HEK293 (cell line): ENCODE results near the gene AIG1.

ENCODE experiments used
- GLI2 ChIP-seq: fragments of 450-650 bp; formaldehyde crosslinking; IDR thresholded peaks from 2 replicates; pipeline ENCODE4; 2017; ENCODE audit warnings: missing biosample characterization, missing genetic modification characterization, low read depth, borderline replicate concordance
- GLI4 ChIP-seq: fragments of 450-650 bp; formaldehyde crosslinking; IDR thresholded peaks from 2 replicates; pipeline ENCODE4 v1.5.1; 2016; ENCODE audit warnings: missing biosample characterization, missing genetic modification characterization
- HOXC10 ChIP-seq: sonication (generic); formaldehyde crosslinking; IDR thresholded peaks from 2 replicates; pipeline ENCODE4 v1.8.1; 2023; ENCODE audit warnings: mild to moderate bottlenecking, missing genetic modification reagents
- IKZF3 ChIP-seq: fragments of 450-650 bp; IDR thresholded peaks from 2 replicates; pipeline ENCODE4 v1.5.0; 2018; ENCODE audit warnings: missing biosample characterization, mild to moderate bottlenecking, missing genetic modification characterization, moderate library complexity
- SP7 ChIP-seq: fragments of 450-650 bp; formaldehyde crosslinking; IDR thresholded peaks from 2 replicates; pipeline ENCODE4 v1.5.1; 2016; ENCODE audit warnings: missing biosample characterization, missing genetic modification characterization
- WT1 ChIP-seq: fragments of 450-650 bp; formaldehyde crosslinking; IDR thresholded peaks from 2 replicates; pipeline ENCODE4 v1.5.1; 2016; ENCODE audit warnings: missing biosample characterization, missing genetic modification characterization
- ZBTB20 ChIP-seq: fragments of 450-650 bp; formaldehyde crosslinking; IDR thresholded peaks from 2 replicates; pipeline ENCODE4 v1.5.1; 2016; ENCODE audit warnings: missing biosample characterization, missing genetic modification characterization
- ZBTB48 ChIP-seq: fragments of 450-650 bp; formaldehyde crosslinking; IDR thresholded peaks from 2 replicates; pipeline ENCODE4 v1.5.1; 2016; ENCODE audit warnings: missing biosample characterization, missing genetic modification characterization
- ZNF112 ChIP-seq: fragments of 450-650 bp; formaldehyde crosslinking; IDR thresholded peaks from 2 replicates; pipeline ENCODE4 v1.5.0; 2017; ENCODE audit warnings: missing biosample characterization, missing genetic modification characterization
- ZNF121 ChIP-seq: fragments of 450-650 bp; formaldehyde crosslinking; IDR thresholded peaks from 2 replicates; pipeline ENCODE4 v1.5.1; 2016; ENCODE audit warnings: missing biosample characterization, missing genetic modification characterization
- ZNF132 ChIP-seq: fragments of 450-650 bp; formaldehyde crosslinking; IDR thresholded peaks from 2 replicates; pipeline ENCODE4 v1.5.1; 2017; ENCODE audit warnings: missing biosample characterization, missing genetic modification characterization, borderline replicate concordance
- ZNF221 ChIP-seq: fragments of 450-650 bp; formaldehyde crosslinking; IDR thresholded peaks from 2 replicates; pipeline ENCODE4 v1.5.1; 2017; ENCODE audit warnings: missing biosample characterization, missing genetic modification characterization, borderline replicate concordance
- ZNF274 ChIP-seq, 2 experiments: fragments of 200-500 bp in 1 of 2; fragments of 450-650 bp in 1 of 2; sonication (Bioruptor generic) in 1 of 2; formaldehyde crosslinking in 1 of 2; IDR thresholded peaks; 2 replicates each; pipeline versions ENCODE4 v1.5.1 to v1.6.1; 2014 to 2016; ENCODE audit warnings: borderline replicate concordance in 1 of 2, inconsistent platforms in 1 of 2, low read length in 1 of 2, missing biosample characterization in 1 of 2, missing genetic modification characterization in 1 of 2
- ZNF302 ChIP-seq: fragments of 450-650 bp; formaldehyde crosslinking; IDR thresholded peaks from 2 replicates; pipeline ENCODE4 v1.5.1; 2016; ENCODE audit warnings: missing biosample characterization, missing genetic modification characterization, low read depth
- ZNF335 ChIP-seq: fragments of 450-650 bp; formaldehyde crosslinking; conservative IDR thresholded peaks from 2 replicates; pipeline ENCODE4 v1.5.1; 2016; ENCODE audit warnings: missing biosample characterization, missing genetic modification characterization
- ZNF341 ChIP-seq: fragments of 450-650 bp; formaldehyde crosslinking; IDR thresholded peaks from 2 replicates; pipeline ENCODE4; 2016; ENCODE audit warnings: low read depth, missing biosample characterization, missing genetic modification characterization
- ZNF37A ChIP-seq: fragments of 450-650 bp; IDR thresholded peaks from 2 replicates; pipeline ENCODE4 v1.5.1; 2018; ENCODE audit warnings: missing biosample characterization, missing genetic modification characterization
- ZNF391 ChIP-seq: fragments of 450-650 bp; formaldehyde crosslinking; IDR thresholded peaks from 2 replicates; pipeline ENCODE4 v1.5.1; 2016; ENCODE audit warnings: low read depth, missing biosample characterization, missing genetic modification characterization, borderline replicate concordance
- ZNF423 ChIP-seq: fragments of 450-650 bp; formaldehyde crosslinking; IDR thresholded peaks from 2 replicates; pipeline ENCODE4 v1.5.1; 2016; ENCODE audit warnings: missing biosample characterization, missing genetic modification characterization
- ZNF510 ChIP-seq: fragments of 450-650 bp; formaldehyde crosslinking; IDR thresholded peaks from 2 replicates; pipeline ENCODE4 v1.5.1; 2018; ENCODE audit warnings: mild to moderate bottlenecking, missing genetic modification characterization, missing biosample characterization; ENCODE audit not compliant: insufficient replicate concordance
- ZNF514 ChIP-seq: fragments of 450-650 bp; formaldehyde crosslinking; IDR thresholded peaks from 2 replicates; pipeline ENCODE4 v1.5.1; 2016; ENCODE audit warnings: missing biosample characterization, missing genetic modification characterization
- ZNF544 ChIP-seq: fragments of 450-650 bp; formaldehyde crosslinking; IDR thresholded peaks from 2 replicates; pipeline ENCODE4 v1.5.0; 2017; ENCODE audit warnings: missing biosample characterization, missing genetic modification characterization
- ZNF548 ChIP-seq: fragments of 450-650 bp; formaldehyde crosslinking; IDR thresholded peaks from 2 replicates; pipeline ENCODE4 v1.5.1; 2016; ENCODE audit warnings: missing biosample characterization, missing genetic modification characterization
- ZNF560 ChIP-seq: fragments of 450-650 bp; formaldehyde crosslinking; IDR thresholded peaks from 2 replicates; pipeline ENCODE4 v1.5.1; 2017; ENCODE audit warnings: missing biosample characterization, missing genetic modification characterization, borderline replicate concordance
- ZNF561 ChIP-seq: fragments of 450-650 bp; IDR thresholded peaks from 2 replicates; pipeline ENCODE4 v1.5.1; 2018; ENCODE audit warnings: missing biosample characterization, missing genetic modification characterization, borderline replicate concordance
- ZNF596 ChIP-seq: fragments of 450-650 bp; IDR thresholded peaks from 2 replicates; pipeline ENCODE4 v1.5.0; 2018; ENCODE audit warnings: missing biosample characterization, mild to moderate bottlenecking, missing genetic modification characterization, moderate library complexity
- ZNF629 ChIP-seq: fragments of 450-650 bp; formaldehyde crosslinking; IDR thresholded peaks from 2 replicates; pipeline ENCODE4 v1.5.1; 2017; ENCODE audit warnings: missing biosample characterization, missing genetic modification characterization
- ZNF670 ChIP-seq: fragments of 450-650 bp; formaldehyde crosslinking; IDR thresholded peaks from 2 replicates; pipeline ENCODE4 v1.5.1; 2016; ENCODE audit warnings: missing biosample characterization, missing genetic modification characterization, low read depth
- ZNF776 ChIP-seq: fragments of 450-650 bp; formaldehyde crosslinking; IDR thresholded peaks from 2 replicates; pipeline ENCODE4 v1.5.0; 2017; ENCODE audit warnings: missing biosample characterization, missing genetic modification characterization, borderline replicate concordance
- ZNF777 ChIP-seq: fragments of 450-650 bp; formaldehyde crosslinking; IDR thresholded peaks from 2 replicates; pipeline ENCODE4 v1.5.1; 2017; ENCODE audit warnings: missing biosample characterization, missing genetic modification characterization, borderline replicate concordance
- ZNF785 ChIP-seq: fragments of 450-650 bp; formaldehyde crosslinking; IDR thresholded peaks from 2 replicates; pipeline ENCODE4 v1.5.1; 2016; ENCODE audit warnings: missing biosample characterization, missing genetic modification characterization
- TF ChIP-seq, protein P1 (sequence below): fragments of 450-650 bp; formaldehyde crosslinking; IDR thresholded peaks from 2 replicates; pipeline ENCODE4 v1.5.1; 2016; ENCODE audit warnings: missing biosample characterization, missing genetic modification characterization
- TF ChIP-seq, protein P2 (sequence below): fragments of 450-650 bp; formaldehyde crosslinking; IDR thresholded peaks from 2 replicates; pipeline ENCODE4; 2016; ENCODE audit warnings: missing biosample characterization, missing genetic modification characterization
- TF ChIP-seq, protein P3 (sequence below): fragments of 450-650 bp; formaldehyde crosslinking; IDR thresholded peaks from 2 replicates; pipeline ENCODE4 v1.5.1; 2016; ENCODE audit warnings: missing biosample characterization, missing genetic modification characterization
- TF ChIP-seq, protein P4 (sequence below): fragments of 450-650 bp; formaldehyde crosslinking; IDR thresholded peaks from 2 replicates; pipeline ENCODE4 v1.5.1; 2017; ENCODE audit warnings: missing biosample characterization, missing genetic modification characterization
- TF ChIP-seq, protein P5 (sequence below): fragments of 450-650 bp; formaldehyde crosslinking; IDR thresholded peaks from 2 replicates; pipeline ENCODE4 v1.5.1; 2016; ENCODE audit warnings: missing biosample characterization, missing genetic modification characterization

Gene AIG1

DNA sequence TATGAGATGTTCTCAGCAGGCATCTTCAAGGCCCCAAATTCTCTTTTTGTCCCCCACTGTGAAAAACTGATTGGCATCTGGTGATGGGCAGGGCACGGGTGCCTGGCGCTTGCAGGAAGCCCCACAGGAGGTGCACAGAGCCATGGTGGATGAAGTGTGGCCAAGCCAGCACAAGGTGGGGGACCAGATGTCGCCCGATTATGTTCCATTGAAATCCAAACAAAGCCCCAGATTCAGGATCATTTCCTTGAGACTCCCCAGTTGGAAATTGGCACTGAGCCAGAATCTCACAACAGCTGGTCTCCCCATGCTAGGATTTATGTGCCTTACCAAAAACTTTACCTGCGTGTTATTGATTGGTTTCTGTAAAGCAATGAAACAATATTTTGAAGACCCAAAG, 203.7 kb downstream of the AIG1 start (continued):
- TF ChIP-seq SP7 (no peak), ZNF302 (no peak), ZBTB48 (tag by site-specific recombination) (no peak), WT1 (tag by site-specific recombination) (no peak), GLI2 (no peak), ZNF112 (0 out of 2 replicates have a peak, but pooled peaks have one; percentile 22), ZNF596 (no peak), ZNF785 (tag by site-specific recombination) (no peak), ZNF221 (no peak), ZNF37A (tag by site-specific recombination) (peak; percentile 57; the same call in 1 of the 2 replicates), ZNF670 (no peak), IKZF3 (tag by site-specific recombination) (no peak), ZNF391 (no peak), ZNF423 (tag by site-specific recombination) (no peak), ZNF274 (IDR thresholded peaks at IDR 0.05; ENCODE audit: low read length) (no peak), ZNF274 (tag by site-specific recombination; IDR thresholded peaks at IDR 0.05; ENCODE audit: borderline replicate concordance) (no peak), ZNF335 (tag by site-specific recombination) (no peak), ZNF510 (tag by site-specific recombination) (no peak), GLI4 (tag by site-specific recombination) (no peak), ZNF561 (0 out of 2 replicates have a peak, but pooled peaks have one; percentile 51), HOXC10 (CRISPR knock-in tag) (no peak), ZNF341 (tag by site-specific recombination) (no peak), ZBTB20 (no peak), ZNF777 (no peak), ZNF121 (no peak), ZNF514 (tag by site-specific recombination) (no peak), ZNF560 (no peak), ZNF132 (tag by site-specific recombination) (no peak), ZNF629 (tag by site-specific recombination) (no peak), ZNF544 (0 out of 2 replicates have a peak, but pooled peaks have one; percentile 35), ZNF548 (tag by site-specific recombination) (no peak), ZNF776 (tag by site-specific recombination) (peak; percentile 80; the same call in 1 of the 2 replicates)
- TF ChIP-seq, protein P1, sequence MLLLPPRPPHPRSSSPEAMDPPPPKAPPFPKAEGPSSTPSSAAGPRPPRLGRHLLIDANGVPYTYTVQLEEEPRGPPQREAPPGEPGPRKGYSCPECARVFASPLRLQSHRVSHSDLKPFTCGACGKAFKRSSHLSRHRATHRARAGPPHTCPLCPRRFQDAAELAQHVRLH = no peak
- TF ChIP-seq, protein P2, sequence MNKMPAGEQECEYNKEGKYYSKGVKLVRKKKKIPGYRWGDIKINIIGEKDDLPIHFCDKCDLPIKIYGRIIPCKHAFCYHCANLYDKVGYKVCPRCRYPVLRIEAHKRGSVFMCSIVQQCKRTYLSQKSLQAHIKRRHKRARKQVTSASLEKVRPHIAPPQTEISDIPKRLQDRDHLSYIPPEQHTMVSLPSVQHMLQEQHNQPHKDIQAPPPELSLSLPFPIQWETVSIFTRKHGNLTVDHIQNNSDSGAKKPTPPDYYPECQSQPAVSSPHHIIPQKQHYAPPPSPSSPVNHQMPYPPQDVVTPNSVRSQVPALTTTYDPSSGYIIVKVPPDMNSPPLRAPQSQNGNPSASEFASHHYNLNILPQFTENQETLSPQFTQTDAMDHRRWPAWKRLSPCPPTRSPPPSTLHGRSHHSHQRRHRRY (tag by site-specific recombination) = no peak
- TF ChIP-seq, protein P3, sequence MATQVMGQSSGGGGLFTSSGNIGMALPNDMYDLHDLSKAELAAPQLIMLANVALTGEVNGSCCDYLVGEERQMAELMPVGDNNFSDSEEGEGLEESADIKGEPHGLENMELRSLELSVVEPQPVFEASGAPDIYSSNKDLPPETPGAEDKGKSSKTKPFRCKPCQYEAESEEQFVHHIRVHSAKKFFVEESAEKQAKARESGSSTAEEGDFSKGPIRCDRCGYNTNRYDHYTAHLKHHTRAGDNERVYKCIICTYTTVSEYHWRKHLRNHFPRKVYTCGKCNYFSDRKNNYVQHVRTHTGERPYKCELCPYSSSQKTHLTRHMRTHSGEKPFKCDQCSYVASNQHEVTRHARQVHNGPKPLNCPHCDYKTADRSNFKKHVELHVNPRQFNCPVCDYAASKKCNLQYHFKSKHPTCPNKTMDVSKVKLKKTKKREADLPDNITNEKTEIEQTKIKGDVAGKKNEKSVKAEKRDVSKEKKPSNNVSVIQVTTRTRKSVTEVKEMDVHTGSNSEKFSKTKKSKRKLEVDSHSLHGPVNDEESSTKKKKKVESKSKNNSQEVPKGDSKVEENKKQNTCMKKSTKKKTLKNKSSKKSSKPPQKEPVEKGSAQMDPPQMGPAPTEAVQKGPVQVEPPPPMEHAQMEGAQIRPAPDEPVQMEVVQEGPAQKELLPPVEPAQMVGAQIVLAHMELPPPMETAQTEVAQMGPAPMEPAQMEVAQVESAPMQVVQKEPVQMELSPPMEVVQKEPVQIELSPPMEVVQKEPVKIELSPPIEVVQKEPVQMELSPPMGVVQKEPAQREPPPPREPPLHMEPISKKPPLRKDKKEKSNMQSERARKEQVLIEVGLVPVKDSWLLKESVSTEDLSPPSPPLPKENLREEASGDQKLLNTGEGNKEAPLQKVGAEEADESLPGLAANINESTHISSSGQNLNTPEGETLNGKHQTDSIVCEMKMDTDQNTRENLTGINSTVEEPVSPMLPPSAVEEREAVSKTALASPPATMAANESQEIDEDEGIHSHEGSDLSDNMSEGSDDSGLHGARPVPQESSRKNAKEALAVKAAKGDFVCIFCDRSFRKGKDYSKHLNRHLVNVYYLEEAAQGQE (tag by site-specific recombination) = no peak
- TF ChIP-seq, protein P4, sequence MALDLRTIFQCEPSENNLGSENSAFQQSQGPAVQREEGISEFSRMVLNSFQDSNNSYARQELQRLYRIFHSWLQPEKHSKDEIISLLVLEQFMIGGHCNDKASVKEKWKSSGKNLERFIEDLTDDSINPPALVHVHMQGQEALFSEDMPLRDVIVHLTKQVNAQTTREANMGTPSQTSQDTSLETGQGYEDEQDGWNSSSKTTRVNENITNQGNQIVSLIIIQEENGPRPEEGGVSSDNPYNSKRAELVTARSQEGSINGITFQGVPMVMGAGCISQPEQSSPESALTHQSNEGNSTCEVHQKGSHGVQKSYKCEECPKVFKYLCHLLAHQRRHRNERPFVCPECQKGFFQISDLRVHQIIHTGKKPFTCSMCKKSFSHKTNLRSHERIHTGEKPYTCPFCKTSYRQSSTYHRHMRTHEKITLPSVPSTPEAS = no peak
- TF ChIP-seq, protein P5, sequence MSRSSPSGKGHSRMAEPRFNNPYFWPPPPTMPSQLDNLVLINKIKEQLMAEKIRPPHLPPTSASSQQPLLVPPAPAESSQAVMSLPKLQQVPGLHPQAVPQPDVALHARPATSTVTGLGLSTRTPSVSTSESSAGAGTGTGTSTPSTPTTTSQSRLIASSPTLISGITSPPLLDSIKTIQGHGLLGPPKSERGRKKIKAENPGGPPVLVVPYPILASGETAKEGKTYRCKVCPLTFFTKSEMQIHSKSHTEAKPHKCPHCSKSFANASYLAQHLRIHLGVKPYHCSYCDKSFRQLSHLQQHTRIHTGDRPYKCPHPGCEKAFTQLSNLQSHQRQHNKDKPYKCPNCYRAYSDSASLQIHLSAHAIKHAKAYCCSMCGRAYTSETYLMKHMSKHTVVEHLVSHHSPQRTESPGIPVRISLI (tag by site-specific recombination) = no peak
